GM18519 (cell line): ENCODE measurements around the gene PDCD1LG2.
A peak's percentile ranks its signal among the peaks of the same experiment; 100 is the strongest.
"Not testable (repeated sequence)": the region's sequence is repeated elsewhere in the genome, so short reads cannot be mapped to it uniquely, and the experiment has no call there.

Source experiments
- ATAC-seq: cut with Tn5 transposase; IDR thresholded peaks from one replicate; pipeline ENCODE4 v1.9.1; 2021; ENCODE audit warnings: mild to moderate bottlenecking, moderate library complexity; ENCODE audit not compliant: unreplicated experiment, low FRiP score

The PDCD1LG2 gene

GRCh38 chr9:5562806-5563416, 52.6 kb downstream of the PDCD1LG2 start:
- ATAC-seq = no peak

GRCh38 chr9:5563417-5563815, 53.1 kb downstream of the PDCD1LG2 start:
- no peak for ATAC-seq

GRCh38 chr9:5563886-5564285, 53.6 kb downstream of the PDCD1LG2 start:
- no peak for ATAC-seq

- peak; percentile 51 for ATAC-seq
Observed at GRCh38 chr9:5566054-5566618, 55.8 kb downstream of the PDCD1LG2 start.

- ATAC-seq = no peak
Observed at GRCh38 chr9:5568868-5569267, 58.5 kb downstream of the PDCD1LG2 start.

GRCh38 chr9:5569409-5569808, 59.1 kb downstream of the PDCD1LG2 start:
- no peak for ATAC-seq

GRCh38 chr9:5569891-5570290, 59.6 kb downstream of the PDCD1LG2 start:
- no peak for ATAC-seq

- no peak for ATAC-seq
Observed at GRCh38 chr9:5571629-5572232, 61.4 kb downstream of the PDCD1LG2 start.

GRCh38 chr9:5574097-5574496, 63.8 kb downstream of the PDCD1LG2 start:
- ATAC-seq = no peak

- ATAC-seq = no peak
Observed at GRCh38 chr9:5575000-5575399, 64.7 kb downstream of the PDCD1LG2 start.

- no peak for ATAC-seq
Observed at GRCh38 chr9:5577225-5577624, 66.9 kb downstream of the PDCD1LG2 start.

- no peak for ATAC-seq
Observed at GRCh38 chr9:5578018-5578697, 67.8 kb downstream of the PDCD1LG2 start.

- ATAC-seq = no peak
Observed at GRCh38 chr9:5578698-5579085, 68.4 kb downstream of the PDCD1LG2 start.

GRCh38 chr9:5579881-5580280, 69.5 kb downstream of the PDCD1LG2 start:
- no peak for ATAC-seq

- ATAC-seq = no peak
Observed at GRCh38 chr9:5580650-5581049, 70.3 kb downstream of the PDCD1LG2 start.

- ATAC-seq = not testable (repeated sequence)
Observed at GRCh38 chr9:5581706-5582105, 71.4 kb downstream of the PDCD1LG2 start.

- ATAC-seq = peak; percentile 43
Observed at GRCh38 chr9:5582835-5583195, 72.5 kb downstream of the PDCD1LG2 start.

- ATAC-seq = no peak
Observed at GRCh38 chr9:5586391-5586802, 76.1 kb downstream of the PDCD1LG2 start.

GRCh38 chr9:5587024-5587423, 76.7 kb downstream of the PDCD1LG2 start:
- ATAC-seq = no peak

GRCh38 chr9:5592231-5592630, 81.9 kb downstream of the PDCD1LG2 start:
- ATAC-seq = no peak

- no peak for ATAC-seq
Observed at GRCh38 chr9:5592904-5593303, 82.6 kb downstream of the PDCD1LG2 start.

GRCh38 chr9:5593904-5594303, 83.6 kb downstream of the PDCD1LG2 start:
- ATAC-seq = peak; percentile 60
